ENCODE measurements around the gene ABCA2.

ABCA2 gene

DNA sequence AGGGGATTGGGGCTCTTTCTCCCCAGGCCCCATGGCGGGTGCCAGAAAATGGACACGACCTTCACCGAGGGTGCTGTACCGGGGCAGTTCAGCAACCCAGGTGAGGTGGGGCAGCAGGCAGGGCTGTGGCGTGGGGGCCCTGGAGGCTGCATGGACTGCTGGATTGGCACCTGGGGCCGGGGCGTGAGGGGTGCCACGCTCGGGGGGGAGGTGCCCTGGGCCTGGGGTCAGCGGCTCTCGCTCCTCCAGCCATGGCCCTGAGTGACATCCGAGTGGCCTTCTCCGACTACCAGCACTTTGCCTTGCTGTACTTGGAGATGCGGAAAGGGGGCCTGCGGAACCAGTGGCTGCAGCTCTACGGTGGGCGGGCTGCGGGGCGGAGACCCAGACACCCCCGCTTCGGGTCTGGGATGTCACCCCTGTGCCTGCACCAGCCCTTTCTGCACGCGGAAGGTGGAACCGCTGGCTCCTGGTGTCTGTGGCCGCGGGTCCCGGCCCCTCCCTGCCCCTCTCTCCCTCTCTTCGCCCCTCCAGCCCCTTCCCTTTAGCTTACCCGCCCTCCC is 43.5 kb downstream of the ABCA2 start:
- TF ChIP-seq, protein P1, sequence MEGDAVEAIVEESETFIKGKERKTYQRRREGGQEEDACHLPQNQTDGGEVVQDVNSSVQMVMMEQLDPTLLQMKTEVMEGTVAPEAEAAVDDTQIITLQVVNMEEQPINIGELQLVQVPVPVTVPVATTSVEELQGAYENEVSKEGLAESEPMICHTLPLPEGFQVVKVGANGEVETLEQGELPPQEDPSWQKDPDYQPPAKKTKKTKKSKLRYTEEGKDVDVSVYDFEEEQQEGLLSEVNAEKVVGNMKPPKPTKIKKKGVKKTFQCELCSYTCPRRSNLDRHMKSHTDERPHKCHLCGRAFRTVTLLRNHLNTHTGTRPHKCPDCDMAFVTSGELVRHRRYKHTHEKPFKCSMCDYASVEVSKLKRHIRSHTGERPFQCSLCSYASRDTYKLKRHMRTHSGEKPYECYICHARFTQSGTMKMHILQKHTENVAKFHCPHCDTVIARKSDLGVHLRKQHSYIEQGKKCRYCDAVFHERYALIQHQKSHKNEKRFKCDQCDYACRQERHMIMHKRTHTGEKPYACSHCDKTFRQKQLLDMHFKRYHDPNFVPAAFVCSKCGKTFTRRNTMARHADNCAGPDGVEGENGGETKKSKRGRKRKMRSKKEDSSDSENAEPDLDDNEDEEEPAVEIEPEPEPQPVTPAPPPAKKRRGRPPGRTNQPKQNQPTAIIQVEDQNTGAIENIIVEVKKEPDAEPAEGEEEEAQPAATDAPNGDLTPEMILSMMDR (conservative IDR thresholded peaks at IDR 0.05; ENCODE audit: low read depth, low read length) = no peak
- peak; percentile 34 for DNase-seq (ENCODE audit: low read depth)
- no peak overlapping the region for H3K4me3 ChIP-seq (ENCODE audit: low read depth, low read length)

DNA sequence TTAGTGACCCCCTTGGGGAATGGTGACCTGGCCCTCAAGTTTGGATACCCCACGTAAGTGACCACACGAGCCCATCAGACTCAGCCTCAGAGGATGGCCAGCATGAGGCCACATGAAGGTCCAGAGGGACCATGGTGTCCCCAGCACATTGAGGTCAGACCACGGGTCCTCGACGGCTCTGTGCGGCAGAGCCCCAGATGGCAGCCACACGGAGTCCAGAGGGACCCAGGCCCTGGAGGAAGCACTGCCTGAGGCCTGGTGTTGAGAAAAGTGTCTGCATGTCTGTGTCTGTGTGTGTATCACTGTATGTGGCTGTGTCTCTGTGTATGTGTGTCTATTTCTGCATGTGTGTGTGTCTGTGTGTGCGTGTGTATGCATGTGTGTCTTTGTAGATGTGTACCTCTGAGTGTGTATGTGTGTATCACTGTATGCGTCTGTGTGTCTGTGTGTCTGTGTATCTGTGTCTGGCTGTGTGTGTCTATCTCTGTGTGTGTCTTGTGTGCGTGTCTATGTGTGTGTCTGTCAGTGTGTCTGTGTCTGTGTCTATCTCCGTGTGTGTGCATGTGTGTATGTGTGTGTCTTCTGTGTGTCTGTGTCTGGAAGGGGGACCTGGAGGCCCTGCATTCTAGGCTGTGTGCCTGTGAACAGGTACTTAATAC is 44.3 kb downstream of the ABCA2 start:
- TF ChIP-seq, protein P1 (conservative IDR thresholded peaks at IDR 0.05; ENCODE audit: low read depth, low read length) = no peak
- H3K4me3 ChIP-seq (ENCODE audit: low read depth, low read length) = no peak overlapping the region
- peak; percentile 58 for DNase-seq (ENCODE audit: low read depth)

DNA sequence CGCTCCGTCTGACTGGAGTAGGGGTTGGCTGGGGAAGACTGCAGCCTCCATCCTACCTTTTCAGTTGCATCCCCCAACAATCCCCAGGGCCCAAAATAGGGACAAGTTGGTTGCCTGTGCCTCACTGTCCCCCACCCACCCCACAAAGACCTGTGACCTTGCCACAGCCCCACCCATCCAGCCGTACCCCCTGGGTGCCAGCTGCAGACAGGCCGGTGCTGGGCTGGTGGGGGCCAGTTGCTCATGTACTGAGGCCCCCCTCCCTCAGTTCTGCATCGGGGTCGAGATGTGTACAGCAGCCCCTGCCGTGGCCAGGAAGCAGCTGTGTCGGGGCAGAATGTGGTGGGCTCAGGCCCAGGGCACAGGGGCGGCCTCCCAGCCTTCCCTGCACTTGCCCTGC is 44.9 kb downstream of the ABCA2 start:
- H3K4me3 ChIP-seq (ENCODE audit: low read depth, low read length) = no peak overlapping the region
- TF ChIP-seq, protein P1 (conservative IDR thresholded peaks at IDR 0.05; ENCODE audit: low read depth, low read length) = no peak
- DNase-seq (ENCODE audit: low read depth) = peak; percentile 44

DNA sequence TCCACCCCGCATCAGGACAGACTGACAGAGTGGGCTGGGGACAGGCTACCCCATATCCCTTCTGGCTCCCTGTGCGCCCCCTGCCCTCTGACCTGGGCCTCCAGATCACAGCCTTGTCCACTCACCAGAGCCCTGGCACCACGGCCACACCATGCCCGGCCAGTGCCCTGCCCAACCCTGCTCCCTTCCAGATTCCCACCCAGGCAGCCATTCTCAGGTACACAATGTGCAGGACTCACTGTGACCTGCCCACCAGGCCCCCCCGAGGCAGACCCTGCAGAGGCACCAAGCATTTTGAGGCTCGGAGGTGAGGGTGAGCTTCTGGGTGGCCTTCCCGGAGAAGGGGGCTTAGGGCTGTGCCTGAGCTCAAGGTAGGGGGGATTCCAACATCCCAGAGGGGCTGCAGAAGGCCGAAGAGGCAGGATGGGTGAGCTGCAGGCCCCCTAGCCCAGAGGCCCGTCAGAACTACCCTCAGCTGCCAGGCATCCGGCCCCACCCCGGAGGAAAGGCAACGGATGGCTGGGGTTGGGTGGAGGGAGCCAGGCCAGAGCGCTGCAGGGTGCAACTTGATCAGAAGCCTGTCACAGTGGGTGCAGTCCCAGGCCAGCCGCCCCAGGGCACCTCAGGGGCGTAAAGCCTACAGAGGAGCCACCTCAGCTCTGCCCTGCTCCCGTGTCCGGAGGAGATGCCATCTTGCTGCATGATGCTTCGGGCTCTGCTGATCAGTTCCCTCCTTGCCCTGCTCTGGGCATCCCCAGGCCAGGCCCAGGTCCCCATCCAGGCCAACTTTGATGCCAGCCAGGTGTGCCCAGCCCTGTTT is 45.6 kb downstream of the ABCA2 start, which contains the start of gene LCNL1:
TSS of gene LCNL1 (plus strand) at position 762 of the 820 bp plus-strand sequence. CDS start 594 bp downstream, outside the sequence.
- DNase-seq (ENCODE audit: low read depth) = peak; percentile 53
- H3K4me3 ChIP-seq (ENCODE audit: low read depth, low read length) = no peak within 1 kb of the TSS
- TF ChIP-seq, protein P1 (conservative IDR thresholded peaks at IDR 0.05; ENCODE audit: low read depth, low read length) = no peak

DNA sequence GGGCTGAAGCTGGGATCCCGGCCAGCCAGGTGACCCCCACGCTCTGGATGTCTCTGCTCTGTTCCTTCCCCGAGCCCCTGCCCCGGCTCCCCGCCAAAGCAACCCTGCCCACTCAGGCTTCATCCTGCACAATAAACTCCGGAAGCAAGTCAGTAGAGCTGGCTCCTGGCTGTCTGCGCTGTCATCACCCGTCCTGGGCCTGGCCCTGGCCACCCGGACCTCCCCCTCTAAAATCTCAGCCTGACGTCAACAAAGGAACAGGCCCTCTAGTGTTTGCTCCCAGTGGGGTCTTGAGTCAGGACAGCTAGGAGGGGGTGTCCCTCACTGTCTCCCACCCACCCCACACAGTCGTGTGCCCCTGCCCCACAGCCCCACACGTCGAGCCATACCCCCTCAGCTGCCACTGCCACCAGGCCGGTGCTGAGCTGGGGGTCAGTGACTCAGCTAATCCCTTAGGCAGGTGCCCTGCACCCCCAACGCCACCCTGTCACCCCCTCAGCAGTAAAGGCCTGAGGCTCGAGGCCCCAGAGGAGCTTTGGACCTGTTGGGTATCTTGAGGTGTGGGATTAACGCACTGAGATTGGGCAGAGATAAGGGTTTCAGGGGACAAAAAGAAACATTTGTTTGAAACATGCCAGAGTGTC is 46.3 kb downstream of the ABCA2 start:
- TF ChIP-seq, protein P1 (conservative IDR thresholded peaks at IDR 0.05; ENCODE audit: low read depth, low read length) = no peak
- H3K4me3 ChIP-seq (ENCODE audit: low read depth, low read length) = no peak overlapping the region
- DNase-seq (ENCODE audit: low read depth) = peak; percentile 46

DNA sequence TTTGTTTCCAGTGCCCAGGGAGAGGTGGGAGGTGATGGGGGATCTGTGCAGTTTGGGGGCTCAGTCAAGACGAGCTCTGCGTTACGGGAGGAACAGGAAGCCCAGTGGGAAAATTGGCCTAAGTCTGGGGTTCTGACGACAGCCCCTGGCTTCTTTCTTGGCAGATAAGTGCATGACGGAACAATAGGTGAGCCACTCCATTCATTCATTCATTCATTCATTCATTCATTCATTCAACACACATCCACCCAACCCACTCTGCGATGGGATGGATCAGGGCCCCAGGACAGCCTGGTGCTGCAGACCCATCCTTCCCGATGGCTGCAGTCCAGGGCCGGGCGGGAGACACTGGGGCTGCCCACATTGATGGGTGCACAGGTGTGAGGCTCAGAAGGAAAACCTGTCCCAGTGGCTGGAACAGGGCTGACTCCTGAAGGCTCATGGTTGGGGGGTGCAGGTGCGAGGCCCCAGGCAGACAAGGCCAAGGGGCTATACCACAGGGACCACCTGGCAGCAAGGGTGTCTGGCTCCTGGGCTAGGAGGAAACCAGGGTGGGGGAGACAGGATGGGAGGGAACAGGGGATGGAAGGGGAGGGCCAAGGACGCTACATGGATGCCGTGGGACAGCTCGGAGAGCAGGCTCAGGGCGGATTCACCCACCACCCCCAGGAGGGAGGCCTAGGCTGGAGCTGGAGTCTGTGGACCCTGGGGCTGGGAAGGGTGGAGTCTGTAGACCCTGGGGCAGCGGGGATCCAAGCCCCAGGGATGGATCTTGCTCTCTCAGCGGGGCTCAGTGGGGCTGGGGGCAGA is 47.2 kb downstream of the ABCA2 start:
- TF ChIP-seq, protein P1 (conservative IDR thresholded peaks at IDR 0.05; ENCODE audit: low read depth, low read length) = no peak
- H3K4me3 ChIP-seq (ENCODE audit: low read depth, low read length) = no peak overlapping the region
- no peak for DNase-seq (ENCODE audit: low read depth)

All from choroid plexus epithelial cell (primary cell).